Measurements from ENCODE around the gene OR5AU1. TPM values are rescaled to one million over a fixed set of nuclear protein-coding genes. Genes with fewer than 3 reads are reported as not detected.

Gene OR5AU1
- total and polyA plus RNA-seq, 2 of the 4 experiments (the other 2 are of a cell fraction) = not detected

DNA sequence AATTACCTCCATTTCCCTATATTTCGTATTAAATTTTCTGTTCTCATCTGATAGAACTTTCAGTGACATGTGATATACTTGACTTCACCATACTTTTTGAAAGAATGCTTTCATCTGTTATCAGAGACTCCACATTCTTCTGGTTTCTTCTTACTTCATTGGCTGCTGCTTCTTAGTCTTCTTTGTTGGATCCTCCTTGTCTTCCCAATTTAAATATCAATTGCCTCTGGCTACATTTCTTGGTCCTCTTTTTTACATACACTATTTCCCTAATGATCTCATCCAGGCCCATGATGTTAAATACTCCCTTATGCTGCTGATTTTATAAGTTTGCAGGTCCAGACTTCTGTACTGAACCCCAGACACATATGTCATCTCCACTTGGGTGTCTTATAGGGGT lies 22.0 kb downstream of the OR5AU1 start:
- H2AK5ac ChIP-seq (ENCODE audit: low read depth, low read length) = no peak overlapping the region
- no peak overlapping the region for H3K18ac ChIP-seq (ENCODE audit: low read depth, low read length)
- H3K36me3 ChIP-seq (ENCODE audit: control insufficient read depth, insufficient read depth, low read length) = no peaks in the 10 kb centered on the region
- no peak overlapping the region for H3K23ac ChIP-seq (ENCODE audit: low read depth, low read length)
- H3K27me3 ChIP-seq (ENCODE audit: control insufficient read depth, insufficient read depth, low read length) = no peaks in the 10 kb centered on the region; the same call in 1 of the 2 replicates
- ChIA-PET CTCF (no interaction called here), POLR2A (ENCODE audit: unreplicated experiment) (no interaction called here)
- no peaks in the 10 kb centered on the region for H3K9me1 ChIP-seq (ENCODE audit: insufficient read depth, low read length)
- TF ChIP-seq CHD1 (IDR thresholded peaks at IDR 0.05; ENCODE audit: low read depth, low read length) (no peak), SMC3 (IDR thresholded peaks at IDR 0.05; ENCODE audit: low read depth, low read length) (no peak), POLR2A (IDR thresholded peaks at IDR 0.05; ENCODE audit: low read depth, low read length) (no peak), CEBPB (IDR thresholded peaks at IDR 0.05; ENCODE audit: low read depth, low read length) (no peak), RFX5 (IDR thresholded peaks at IDR 0.05; ENCODE audit: low read depth, low read length) (no peak), RAD21 (IDR thresholded peaks at IDR 0.05; ENCODE audit: low read length) (no peak), MXI1 (IDR thresholded peaks at IDR 0.05; ENCODE audit: borderline replicate concordance, low read depth, low read length) (no peak)
- TF ChIP-seq, protein P1, sequence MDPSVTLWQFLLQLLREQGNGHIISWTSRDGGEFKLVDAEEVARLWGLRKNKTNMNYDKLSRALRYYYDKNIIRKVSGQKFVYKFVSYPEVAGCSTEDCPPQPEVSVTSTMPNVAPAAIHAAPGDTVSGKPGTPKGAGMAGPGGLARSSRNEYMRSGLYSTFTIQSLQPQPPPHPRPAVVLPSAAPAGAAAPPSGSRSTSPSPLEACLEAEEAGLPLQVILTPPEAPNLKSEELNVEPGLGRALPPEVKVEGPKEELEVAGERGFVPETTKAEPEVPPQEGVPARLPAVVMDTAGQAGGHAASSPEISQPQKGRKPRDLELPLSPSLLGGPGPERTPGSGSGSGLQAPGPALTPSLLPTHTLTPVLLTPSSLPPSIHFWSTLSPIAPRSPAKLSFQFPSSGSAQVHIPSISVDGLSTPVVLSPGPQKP (IDR thresholded peaks at IDR 0.05; ENCODE audit: borderline replicate concordance, low read depth, low read length) = no peak
- H3K4me1 ChIP-seq (ENCODE audit: control insufficient read depth, insufficient read depth, low read length) = no peaks in the 10 kb centered on the region
- WGBS, 2 experiments (ENCODE audit: extremely low coverage in 2 of 2, insufficient read length in 1 of 2) = no CpG with 5 or more reads among the region's 1 CpG
- no peak overlapping the region for H3K14ac ChIP-seq (replicated peaks; ENCODE audit: low read depth, low read length)
- no peaks in the 10 kb centered on the region for H4K20me1 ChIP-seq (ENCODE audit: insufficient read depth, low read length)
- no peak for DNase-seq
- dilution Hi-C loops (cut with HindIII; ENCODE audit: low sequenced_read_pairs, unreplicated experiment) (no loop called here), intact Hi-C loops (cut with micrococcal nuclease) (no loop called here), in situ Hi-C loops (cut with MboI; ENCODE audit: low sequenced_read_pairs) (no loop called here)
- BruUV-seq (replicated peaks) = no TSS peak
- H2AK9ac ChIP-seq (replicated peaks; ENCODE audit: low read depth, low read length, poor library complexity) = no peak overlapping the region
- no peaks in the 10 kb centered on the region for H3K79me1 ChIP-seq (ENCODE audit: low read depth in 1 of 2, low read length in 2 of 2)
- H3K4me2 ChIP-seq (ENCODE audit: low read depth, low read length) = no peak overlapping the region
- H2BK5ac ChIP-seq (ENCODE audit: low read depth, low read length, poor library complexity, severe bottlenecking) = no peak overlapping the region
- no peak overlapping the region for H2BK120ac ChIP-seq (ENCODE audit: low read depth, low read length)
- no peaks in the 10 kb centered on the region for H3K9me3 ChIP-seq (ENCODE audit: control insufficient read depth, insufficient read depth, low read length)
- no peak overlapping the region for H3K4me3 ChIP-seq (ENCODE audit: insufficient read depth, low read depth, low read length)
- no peak overlapping the region for H4K91ac ChIP-seq (ENCODE audit: insufficient read depth, low read depth, low read length)
- no peak overlapping the region for H4K5ac ChIP-seq (ENCODE audit: low read depth, low read length)
- no peak overlapping the region for H3K4ac ChIP-seq (ENCODE audit: low read depth, low read length)
- H4K8ac ChIP-seq (ENCODE audit: low read depth in 2 of 2, low read length in 2 of 2) = no peak overlapping the region
- H2BK20ac ChIP-seq (ENCODE audit: low read depth, low read length) = no peak overlapping the region
- H2BK15ac ChIP-seq (ENCODE audit: low read depth, low read length) = no peak overlapping the region
- H3K27ac ChIP-seq (ENCODE audit: insufficient read depth, low read length) = no peak overlapping the region
- ATAC-seq (ENCODE audit: low read depth) = no peak
- H3K56ac ChIP-seq (ENCODE audit: extremely low read depth, insufficient read depth, low read length) = no peak overlapping the region
- H3K9ac ChIP-seq (ENCODE audit: low read depth, low read length) = no peak overlapping the region
- no peak overlapping the region for H2AFZ ChIP-seq (replicated peaks; ENCODE audit: low read length, poor library complexity)
